ENCODE measurements around the gene HSF2. TPM values are rescaled to one million over a fixed set of nuclear protein-coding genes. Genes with fewer than 3 reads are reported as not detected.

Gene HSF2
- total RNA-seq, 2 experiments from 2014 or later = 41.8 to 47.6 TPM

- ATAC-seq (ENCODE audit: poor library complexity) = no peak
- no peak for DNase-seq
- TF ChIP-seq, protein P1, sequence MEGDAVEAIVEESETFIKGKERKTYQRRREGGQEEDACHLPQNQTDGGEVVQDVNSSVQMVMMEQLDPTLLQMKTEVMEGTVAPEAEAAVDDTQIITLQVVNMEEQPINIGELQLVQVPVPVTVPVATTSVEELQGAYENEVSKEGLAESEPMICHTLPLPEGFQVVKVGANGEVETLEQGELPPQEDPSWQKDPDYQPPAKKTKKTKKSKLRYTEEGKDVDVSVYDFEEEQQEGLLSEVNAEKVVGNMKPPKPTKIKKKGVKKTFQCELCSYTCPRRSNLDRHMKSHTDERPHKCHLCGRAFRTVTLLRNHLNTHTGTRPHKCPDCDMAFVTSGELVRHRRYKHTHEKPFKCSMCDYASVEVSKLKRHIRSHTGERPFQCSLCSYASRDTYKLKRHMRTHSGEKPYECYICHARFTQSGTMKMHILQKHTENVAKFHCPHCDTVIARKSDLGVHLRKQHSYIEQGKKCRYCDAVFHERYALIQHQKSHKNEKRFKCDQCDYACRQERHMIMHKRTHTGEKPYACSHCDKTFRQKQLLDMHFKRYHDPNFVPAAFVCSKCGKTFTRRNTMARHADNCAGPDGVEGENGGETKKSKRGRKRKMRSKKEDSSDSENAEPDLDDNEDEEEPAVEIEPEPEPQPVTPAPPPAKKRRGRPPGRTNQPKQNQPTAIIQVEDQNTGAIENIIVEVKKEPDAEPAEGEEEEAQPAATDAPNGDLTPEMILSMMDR (IDR thresholded peaks at IDR 0.05) = no peak
- Histone ChIP-seq H3K4me3 (ENCODE audit: low read length) (no peak overlapping the region), H3K27me3 (ENCODE audit: control insufficient read depth in 1 of 2, insufficient read depth in 2 of 2, low read length in 2 of 2) (no peaks in the 10 kb centered on the region), H3K36me3 (ENCODE audit: insufficient read depth, low read length) (peaks cover 70% of the 10 kb centered on the region), H3K9me3 (ENCODE audit: control insufficient read depth in 1 of 2, insufficient read depth in 1 of 2, low read length in 2 of 2) (no peaks in the 10 kb centered on the region), H3K27ac (ENCODE audit: low read depth in 1 of 2, low read length in 2 of 2) (no peak overlapping the region), H3K4me1 (ENCODE audit: insufficient read depth, low read length) (no peaks in the 10 kb centered on the region)
- H3K27me3 Mint-ChIP-seq = no peaks in the 10 kb centered on the region
- H3K36me3 Mint-ChIP-seq (ENCODE audit: low read depth) = peaks cover 91% of the 10 kb centered on the region
- H3K27ac Mint-ChIP-seq = no peak overlapping the region
- H3K4me3 Mint-ChIP-seq = no peak overlapping the region
- no peaks in the 10 kb centered on the region for H3K9me3 Mint-ChIP-seq
- CTCF ChIA-PET = interaction anchor here (2.0 kb wide), 1 partner anchor 10 kb away, joined by 5 read pairs; no protein-coding TSS in a partner anchor
- intact Hi-C loops (cut with DNase I, micrococcal nuclease) = no loop called here
- H3K4me1 Mint-ChIP-seq (ENCODE audit: low read depth) = peaks cover 10% of the 10 kb centered on the region
- POLR2A ChIA-PET = interaction anchor here (0.8 kb wide), 1 partner anchor 25 kb away, joined by 3 read pairs; no protein-coding TSS in a partner anchor
Measured at GRCh38 chr6:122426597-122426996, 27.1 kb downstream of the HSF2 start.

DNA sequence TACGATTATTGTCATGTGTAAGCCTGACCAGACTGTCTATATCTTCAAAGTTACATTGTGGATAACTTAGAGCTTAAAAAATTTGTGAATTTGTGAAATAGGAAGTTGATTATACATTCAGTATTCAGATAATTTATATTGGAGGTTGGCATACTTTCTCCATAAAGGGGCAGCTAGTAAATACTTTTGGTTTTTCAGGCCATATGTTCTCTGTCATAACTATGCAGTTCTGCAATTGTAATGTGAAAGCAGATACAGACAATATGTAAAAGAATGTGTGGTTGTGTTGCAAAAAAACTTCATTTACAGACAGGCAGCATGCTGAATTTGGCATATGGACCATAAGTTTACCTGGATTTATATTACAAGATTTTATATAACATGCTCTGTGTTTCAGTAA lies 29.3 kb downstream of the HSF2 start:
- peaks cover 69% of the 10 kb centered on the region for H3K36me3 ChIP-seq (ENCODE audit: insufficient read depth, low read length)
- H3K4me3 Mint-ChIP-seq = no peak overlapping the region
- peaks cover 91% of the 10 kb centered on the region for H3K36me3 Mint-ChIP-seq (ENCODE audit: low read depth)
- ATAC-seq (ENCODE audit: poor library complexity) (no peak), DNase-seq (no peak)
- H3K27ac ChIP-seq (ENCODE audit: low read depth in 1 of 2, low read length in 2 of 2) = no peak overlapping the region
- H3K9me3 Mint-ChIP-seq = no peaks in the 10 kb centered on the region
- TF ChIP-seq, protein P1 (IDR thresholded peaks at IDR 0.05) = no peak
- ChIA-PET CTCF (interaction anchor here (1.2 kb wide), 1 partner anchor 17 kb away, joined by 3 read pairs; no protein-coding TSS in a partner anchor), POLR2A (no interaction called here)
- H3K4me3 ChIP-seq (ENCODE audit: low read length) = no peak overlapping the region
- H3K27ac Mint-ChIP-seq = no peak overlapping the region
- no peaks in the 10 kb centered on the region for H3K27me3 Mint-ChIP-seq
- no peaks in the 10 kb centered on the region for H3K9me3 ChIP-seq (ENCODE audit: control insufficient read depth in 1 of 2, insufficient read depth in 1 of 2, low read length in 2 of 2)
- H3K4me1 ChIP-seq (ENCODE audit: insufficient read depth, low read length) = no peaks in the 10 kb centered on the region
- H3K27me3 ChIP-seq (ENCODE audit: control insufficient read depth in 1 of 2, insufficient read depth in 2 of 2, low read length in 2 of 2) = no peaks in the 10 kb centered on the region
- intact Hi-C loops (cut with DNase I, micrococcal nuclease) = no loop called here
- peaks cover 10% of the 10 kb centered on the region for H3K4me1 Mint-ChIP-seq (ENCODE audit: low read depth)

DNA sequence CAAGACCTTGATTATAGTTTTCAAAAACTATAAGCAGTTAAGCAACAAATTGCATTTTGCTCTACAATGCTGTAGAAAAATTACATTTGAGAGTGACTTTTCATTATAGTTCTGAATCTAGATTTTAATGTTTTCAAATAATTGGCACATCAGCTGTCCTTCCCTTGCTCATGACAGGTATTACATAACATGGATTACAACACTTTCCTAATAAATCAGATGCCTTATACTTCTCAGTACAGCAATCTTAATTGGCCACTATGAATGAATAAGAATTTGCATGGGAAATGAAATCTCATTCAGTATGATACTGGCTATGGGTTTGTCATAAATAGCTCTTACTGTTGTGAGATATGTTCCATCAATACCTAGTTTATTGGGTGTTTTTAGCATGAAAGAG lies 29.9 kb downstream of the HSF2 start:
- H3K27me3 ChIP-seq (ENCODE audit: control insufficient read depth in 1 of 2, insufficient read depth in 2 of 2, low read length in 2 of 2) = no peaks in the 10 kb centered on the region
- Mint-ChIP-seq H3K9me3 (no peaks in the 10 kb centered on the region), H3K27me3 (no peaks in the 10 kb centered on the region), H3K4me3 (no peak overlapping the region), H3K4me1 (ENCODE audit: low read depth) (peaks cover 11% of the 10 kb centered on the region), H3K36me3 (ENCODE audit: low read depth) (peaks cover 91% of the 10 kb centered on the region), H3K27ac (peak overlapping the region; percentile 53)
- no peaks in the 10 kb centered on the region for H3K9me3 ChIP-seq (ENCODE audit: control insufficient read depth in 1 of 2, insufficient read depth in 1 of 2, low read length in 2 of 2)
- intact Hi-C loops (cut with DNase I, micrococcal nuclease) = no loop called here
- CTCF ChIA-PET = interaction anchor here (1.2 kb wide), 1 partner anchor 17 kb away, joined by 3 read pairs; no protein-coding TSS in a partner anchor
- no peak for DNase-seq
- no peak for ATAC-seq (ENCODE audit: poor library complexity)
- TF ChIP-seq, protein P1 (IDR thresholded peaks at IDR 0.05) = no peak
- POLR2A ChIA-PET = no interaction called here
- H3K36me3 ChIP-seq (ENCODE audit: insufficient read depth, low read length) = peaks cover 65% of the 10 kb centered on the region
- H3K27ac ChIP-seq (ENCODE audit: low read depth in 1 of 2, low read length in 2 of 2) = no peak overlapping the region
- H3K4me3 ChIP-seq (ENCODE audit: low read length) = no peak overlapping the region
- H3K4me1 ChIP-seq (ENCODE audit: insufficient read depth, low read length) = no peaks in the 10 kb centered on the region
